K562 treated with DMSO at 1 percent for 12 hours (cell line): ENCODE results near the gene SLC10A4. TPM values are rescaled to one million over a fixed set of nuclear protein-coding genes. Genes with fewer than 3 reads are reported as not detected.

ENCODE experiments used
- total RNA-seq: library from RNA; unstranded; fragments of 300-600 nt; gene quantifications from 2 replicates; pipeline ENCODE4 v1.2.3, GENCODE V29; 2022; ENCODE audit not compliant: insufficient read depth

The SLC10A4 gene, protein sequence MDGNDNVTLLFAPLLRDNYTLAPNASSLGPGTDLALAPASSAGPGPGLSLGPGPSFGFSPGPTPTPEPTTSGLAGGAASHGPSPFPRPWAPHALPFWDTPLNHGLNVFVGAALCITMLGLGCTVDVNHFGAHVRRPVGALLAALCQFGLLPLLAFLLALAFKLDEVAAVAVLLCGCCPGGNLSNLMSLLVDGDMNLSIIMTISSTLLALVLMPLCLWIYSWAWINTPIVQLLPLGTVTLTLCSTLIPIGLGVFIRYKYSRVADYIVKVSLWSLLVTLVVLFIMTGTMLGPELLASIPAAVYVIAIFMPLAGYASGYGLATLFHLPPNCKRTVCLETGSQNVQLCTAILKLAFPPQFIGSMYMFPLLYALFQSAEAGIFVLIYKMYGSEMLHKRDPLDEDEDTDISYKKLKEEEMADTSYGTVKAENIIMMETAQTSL
- 9.3 and 11.8 TPM in 2 replicates for total RNA-seq

DNA sequence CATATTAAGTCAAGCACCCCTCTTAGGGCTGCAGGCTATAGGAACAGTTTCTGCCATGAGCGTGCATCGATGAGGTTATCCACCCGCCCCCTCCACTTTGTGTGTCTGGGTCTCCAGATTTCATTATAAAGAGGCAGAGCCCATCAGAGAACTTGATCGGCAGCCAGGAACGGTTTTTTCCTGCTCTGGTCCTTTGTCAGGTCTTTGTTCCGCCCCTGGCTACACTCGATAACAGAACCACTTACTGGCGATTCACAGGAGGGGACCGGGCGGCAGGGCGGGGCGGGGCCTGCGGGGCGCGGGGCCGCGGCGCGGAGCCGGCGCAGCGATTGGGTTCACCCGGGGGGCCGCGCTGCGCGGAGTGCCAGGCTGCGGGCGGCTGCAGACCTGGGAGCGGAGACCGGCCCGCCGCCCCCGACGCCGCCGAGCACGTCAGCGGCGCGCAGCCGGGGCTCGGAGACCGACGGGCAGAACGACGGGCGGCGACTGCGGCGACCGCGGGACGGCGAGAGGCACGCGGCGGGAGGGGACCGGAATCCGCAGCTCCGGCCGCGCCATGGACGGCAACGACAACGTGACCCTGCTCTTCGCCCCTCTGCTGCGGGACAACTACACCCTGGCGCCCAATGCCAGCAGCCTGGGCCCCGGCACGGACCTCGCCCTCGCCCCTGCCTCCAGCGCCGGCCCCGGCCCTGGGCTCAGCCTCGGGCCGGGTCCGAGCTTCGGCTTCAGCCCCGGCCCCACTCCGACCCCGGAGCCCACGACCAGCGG lies at the start of gene SLC10A4:
Gene SLC10A4, plus strand, starts transcription at position 338 of the 771 bp plus-strand sequence. Its CDS starts 219 bp downstream, at position 557.

DNA sequence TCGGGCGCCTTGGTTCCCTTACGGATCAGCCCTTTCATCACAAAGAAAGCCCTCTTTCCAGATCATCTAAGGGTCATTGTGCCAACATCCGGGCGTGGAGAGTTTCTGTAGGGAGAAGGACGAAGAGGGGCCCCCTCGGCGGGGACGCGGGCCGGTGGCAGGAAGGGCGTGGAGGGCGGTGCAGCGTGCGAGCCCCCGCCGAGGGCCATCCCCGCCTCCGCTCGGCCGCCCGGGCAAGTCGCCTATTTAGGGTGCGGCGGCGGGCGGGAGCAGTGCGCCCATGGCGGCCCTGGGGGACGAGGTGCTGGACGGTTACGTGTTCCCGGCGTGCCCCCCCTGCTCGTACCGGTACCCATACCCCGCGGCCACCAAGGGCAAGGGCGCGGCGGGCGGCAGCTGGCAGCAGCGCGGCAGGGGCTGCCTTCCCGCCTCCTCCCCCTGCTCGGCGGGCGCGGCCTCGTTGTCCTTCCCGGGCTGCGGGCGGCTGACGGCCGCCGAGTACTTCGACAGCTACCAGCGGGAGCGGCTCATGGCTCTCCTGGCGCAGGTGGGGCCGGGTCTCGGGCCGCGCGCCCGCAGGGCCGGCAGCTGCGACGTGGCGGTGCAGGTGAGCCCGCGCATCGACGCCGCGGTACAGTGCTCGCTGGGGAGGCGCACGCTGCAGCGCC lies 7.0 kb downstream of the SLC10A4 start, which contains the start of gene ZAR1:
Gene ZAR1, plus strand, starts transcription at position 241 of the 668 bp plus-strand sequence. Its CDS starts 40 bp downstream, at position 281.

Other genes starting within 250 kb of the SLC10A4 start
- 1.7 and 6.6 TPM in 2 replicates for gene TEC, start 213.5 kb upstream of the SLC10A4 start, total RNA-seq
- gene SLAIN2, start 141.8 kb upstream of the SLC10A4 start, total RNA-seq = 4.4 and 18.3 TPM in 2 replicates
- 0.63 TPM in 1 of 2 replicates, not detected in the other for gene ZAR1, start 6.9 kb downstream of the SLC10A4 start, total RNA-seq